K562 (cell line): Measurements from ENCODE around the gene SIGLEC9. TPM values are rescaled to one million over a fixed set of nuclear protein-coding genes. Genes with fewer than 3 reads are reported as not detected.

ENCODE experiments used
- ATAC-seq: fragments of 200-7000 bp; cut with Tn5 transposase; 3 replicates; pipeline ENCODE4 v1.9.1; 2020; ENCODE audit warnings: moderate library complexity
- BruUV-seq: library from RNA; stranded (reverse); fragments of 400-500 nt; replicated peaks from 2 replicates; lab custom pipeline; 2021; lab: Mats Ljungman, UMichigan
- CTCF ChIA-PET: fragments of 300-600 bp; formaldehyde crosslinking; extraction: SDS; loops from one replicate; lab custom pipeline; 2021; ENCODE audit warnings: low intra/inter-chr PET ratio; lab: Yijun Ruan, JAX
- POLR2A ChIA-PET: fragments of 300-600, 350-650 bp; sonication (Branson Sonifier 250); formaldehyde crosslinking; extraction: SDS; loops from one replicate; lab custom pipeline; 2021; ENCODE audit warnings: antibody characterized with exemption, inconsistent platforms; lab: Yijun Ruan, JAX
- DNase-seq, 4 experiments: peaks; one replicate each; pipeline versions ENCODE4 v3.0.0 to v3.0.0-alpha.2; 2011 to 2018; ENCODE audit warnings: low spot score in 3 of 4, mixed read lengths in 3 of 4; ENCODE audit errors: extremely low read depth in 1 of 4
- FAIRE-seq: peaks from 2 replicates; lab custom pipeline; 2011; peaks lifted over from hg19 to GRCh38; lab: Jason Lieb, UNC
- H2AFZ ChIP-seq: 2 replicates; pipeline ENCODE4 v1.6.0; 2011; ENCODE audit warnings: low read depth, low read length, control low read depth, inconsistent platforms
- H3K27ac ChIP-seq: fragments of 200-600 bp; 3 replicates; pipeline ENCODE4 v1.8.0; 2011; ENCODE audit warnings: low read depth, mild to moderate bottlenecking, control low read depth, inconsistent platforms, low read length, moderate library complexity, mixed read lengths; ENCODE audit errors: extremely low read depth
- H3K27me3 ChIP-seq, 2 experiments: fragments of 300-600 bp in 1 of 2; 2 replicates in 1 of 2; 3 replicates in 1 of 2; pipeline versions ENCODE4 v1.6.0 to v1.8.0; 2011; ENCODE audit warnings: inconsistent platforms in 2 of 2, low read length in 2 of 2, mild to moderate bottlenecking in 1 of 2, mixed read lengths in 1 of 2, moderate library complexity in 1 of 2; ENCODE audit not compliant: control insufficient read depth in 2 of 2, insufficient read depth in 2 of 2
- H3K36me3 ChIP-seq: fragments of 300-600 bp; 3 replicates; pipeline ENCODE4 v1.8.0; 2011; ENCODE audit warnings: mild to moderate bottlenecking, low read length, inconsistent platforms; ENCODE audit not compliant: control insufficient read depth, insufficient read depth
- H3K4me1 ChIP-seq, 2 experiments: fragments of 200-600 bp in 1 of 2; replicated peaks in 1 of 2; 2 replicates in 1 of 2; 3 replicates in 1 of 2; pipeline versions ENCODE4 v1.5.1 to v1.8.0; 2011; ENCODE audit warnings: inconsistent platforms in 2 of 2, low read length in 2 of 2, mild to moderate bottlenecking in 1 of 2, mixed read lengths in 1 of 2, moderate library complexity in 1 of 2; ENCODE audit not compliant: control insufficient read depth in 2 of 2, insufficient read depth in 2 of 2
- H3K4me2 ChIP-seq: 2 replicates; pipeline ENCODE4 v1.6.1; 2011; ENCODE audit warnings: low read length, control low read depth, inconsistent platforms, mixed read lengths; ENCODE audit not compliant: insufficient read depth
- H3K4me3 ChIP-seq: fragments of 200-600 bp; sonication (generic), shearing (Covaris generic); 2 replicates; pipeline ENCODE4 v1.5.1; 2016; ENCODE audit warnings: control low read depth, inconsistent platforms
- H3K79me2 ChIP-seq: fragments of 200-600 bp; 3 replicates; pipeline ENCODE4 v1.8.0; 2011; ENCODE audit warnings: low read length, inconsistent platforms; ENCODE audit not compliant: control insufficient read depth, insufficient read depth
- H3K9ac ChIP-seq, 2 experiments: 2 replicates each; pipeline versions ENCODE4 v1.6.0 to v1.6.1; 2011; ENCODE audit warnings: low read depth in 2 of 2, low read length in 2 of 2, control low read depth in 1 of 2, inconsistent platforms in 1 of 2, mild to moderate bottlenecking in 1 of 2, mixed read lengths in 1 of 2; ENCODE audit not compliant: insufficient read depth in 1 of 2
- H3K9me1 ChIP-seq: one replicate; pipeline ENCODE4 v1.6.0; 2011; ENCODE audit warnings: inconsistent platforms, mild to moderate bottlenecking, low read length, moderate library complexity; ENCODE audit not compliant: control insufficient read depth, insufficient read depth
- H3K9me3 ChIP-seq: replicated peaks from 2 replicates; pipeline ENCODE4 v1.5.1; 2011; ENCODE audit warnings: low read depth, low read length, inconsistent platforms; ENCODE audit not compliant: control insufficient read depth, insufficient read depth
- H4K20me1 ChIP-seq: replicated peaks from 2 replicates; pipeline ENCODE4 v1.6.1; 2011; ENCODE audit warnings: low read length, inconsistent platforms, mixed read lengths; ENCODE audit not compliant: control insufficient read depth, insufficient read depth
- ATF1 ChIP-seq, 2 experiments: fragments of 450-650 bp in 1 of 2; IDR thresholded peaks; 2 replicates each; pipeline ENCODE4 v1.6.1; 2016; ENCODE audit warnings: missing compliant biosample characterization in 1 of 2, missing genetic modification characterization in 1 of 2
- CHD4 ChIP-seq: fragments of 200-600 bp; sonication (generic); IDR thresholded peaks from 3 replicates; pipeline ENCODE4 v1.6.1; 2012; ENCODE audit warnings: low read depth, mild to moderate bottlenecking, mixed read lengths, low read length, inconsistent platforms; ENCODE audit not compliant: insufficient read depth, insufficient replicate concordance, poor library complexity, severe bottlenecking
- GATAD2A ChIP-seq: fragments of 450-650 bp; IDR thresholded peaks from 2 replicates; pipeline ENCODE4 v1.6.1; 2017
- HDGF ChIP-seq: fragments of 450-650 bp; IDR thresholded peaks from 2 replicates; pipeline ENCODE4 v1.6.1; 2016
- MXI1 ChIP-seq: IDR thresholded peaks from 2 replicates; pipeline ENCODE4 v1.6.1; 2011; ENCODE audit warnings: low read depth, mild to moderate bottlenecking, improper control_type of control experiment, low read length
- NFE2 ChIP-seq: IDR thresholded peaks from 2 replicates; pipeline ENCODE4 v1.6.1; 2014; ENCODE audit warnings: antibody characterized with exemption, low read depth
- RBM22 ChIP-seq: fragments of 200-400 bp; formaldehyde crosslinking; IDR thresholded peaks from 2 replicates; pipeline ENCODE4 v1.6.1; 2018; ENCODE audit warnings: low read length, low read depth; ENCODE audit not compliant: poor library complexity, severe bottlenecking
- SAP30 ChIP-seq: fragments of 200-600 bp; sonication (generic); IDR thresholded peaks from 2 replicates; pipeline ENCODE4 v1.6.1; 2012; ENCODE audit warnings: borderline replicate concordance, low read depth, mild to moderate bottlenecking, moderate library complexity, low read length, control low read depth, inconsistent platforms; ENCODE audit not compliant: insufficient read depth, poor library complexity, severe bottlenecking
- SIN3A ChIP-seq, 2 experiments: fragments of 150-350 bp in 1 of 2; IDR thresholded peaks; 2 replicates each; pipeline ENCODE4 v1.6.1; 2011 to 2016; ENCODE audit warnings: borderline replicate concordance in 2 of 2, low read depth in 2 of 2, low read length in 2 of 2, mild to moderate bottlenecking in 2 of 2, moderate library complexity in 2 of 2; ENCODE audit not compliant: control insufficient read depth in 1 of 2
- SRSF3 ChIP-seq: fragments of 200-400 bp; formaldehyde crosslinking; IDR thresholded peaks from 2 replicates; pipeline ENCODE4 v1.6.1; 2016; ENCODE audit warnings: mild to moderate bottlenecking, low read length, moderate library complexity; ENCODE audit not compliant: insufficient read depth
- TEAD1 ChIP-seq, 2 experiments: fragments of 450-650 bp in 1 of 2; sonication (generic) in 1 of 2; formaldehyde crosslinking; IDR thresholded peaks; 2 replicates each; pipeline versions ENCODE4 v1.4.0 to v1.8.0; 2020 to 2022; ENCODE audit warnings: mild to moderate bottlenecking in 2 of 2, missing genetic modification reagents in 1 of 2
- WHSC1 ChIP-seq: IDR thresholded peaks from one replicate; pipeline ENCODE4 v1.6.1; 2012; ENCODE audit warnings: low read length, control low read depth, inconsistent platforms
- ZFP1 ChIP-seq: fragments of 450-650 bp; formaldehyde crosslinking; IDR thresholded peaks from 2 replicates; pipeline ENCODE4 v1.4.0; 2020; ENCODE audit warnings: mild to moderate bottlenecking, mixed read lengths
- ZNF124 ChIP-seq: sonication (generic); formaldehyde crosslinking; IDR thresholded peaks from 2 replicates; pipeline ENCODE4 v1.8.1; 2022; ENCODE audit warnings: missing genetic modification reagents
- ZNF133 ChIP-seq: fragments of 250-450 bp; sonication (Bioruptor Pico); IDR thresholded peaks from 2 replicates; pipeline ENCODE4 v1.4.0; 2020; ENCODE audit warnings: mild to moderate bottlenecking
- ZNF146 ChIP-seq: IDR thresholded peaks from one replicate; pipeline ENCODE4 v1.6.1; 2018; ENCODE audit warnings: missing compliant biosample characterization; ENCODE audit not compliant: unreplicated experiment
- ZNF174 ChIP-seq: fragments of 250-450 bp; sonication (Bioruptor Pico); IDR thresholded peaks from 2 replicates; pipeline ENCODE4 v1.4.0; 2020; ENCODE audit warnings: mild to moderate bottlenecking
- ZNF212 ChIP-seq: fragments of 450-650 bp; formaldehyde crosslinking; IDR thresholded peaks from 2 replicates; pipeline ENCODE4 v1.4.0; 2020; ENCODE audit warnings: mild to moderate bottlenecking
- WGBS: fragments of 100-300 bp; shearing (Covaris generic); methylation state at CpG from one replicate; pipeline ENCODE4 v1.1.6; 2016; ENCODE audit warnings: low coverage, mixed read lengths; ENCODE audit not compliant: insufficient coverage; ENCODE audit errors: missing lambda C conversion rate; 5-methylcytosine and 5-hydroxymethylcytosine counted together
- in situ Hi-C: fragments of 300-500 bp; cut with MboI; formaldehyde crosslinking; loops from 4 replicates; pipeline ENCODE4 v1.15.0; 2018; ENCODE audit warnings: inconsistent platforms, mixed read lengths
- intact Hi-C: fragments of 100-400 bp; cut with micrococcal nuclease; formaldehyde crosslinking; loops from 2 replicates; pipeline ENCODE4 v1.14.2; 2022
- polyA plus RNA-seq, 8 experiments: library from polyadenylated mRNA; depleted of rRNA in 4 of 8; stranded (reverse) in 5 of 8; unstranded in 3 of 8; fragments of >200 nt; fragmentation: Nextera tagmentation in 2 of 8; fragmentation: Illumina TruSeq in 1 of 8; extraction: Ambion mirVana in 2 of 8; extraction: Trizol in 1 of 8; gene quantifications; 2 replicates each; pipeline versions ENCODE4 v1.2.1 to v1.2.3, GENCODE V29; 2011 to 2014; ENCODE audit warnings: inconsistent platforms in 1 of 8, missing spikeins in 1 of 8
- total RNA-seq, 7 experiments: library from RNA; depleted of rRNA in 6 of 7; stranded (reverse); fragments of >200 nt in 6 of 7; fragmentation: Illumina TruSeq in 2 of 7; extraction: Trizol in 2 of 7; gene quantifications; 2 replicates each; pipeline versions ENCODE4 v1.2.1 to v1.2.3, GENCODE V29; 2011 to 2021; ENCODE audit warnings: low replicate concordance in 1 of 7

The SIGLEC9 gene
- total and polyA plus RNA-seq, 9 of the 15 experiments (the other 6 are each of a cell fraction or from before 2014, with no cell fraction given), result 0.09 to 0.34 (median 0.22) TPM; not detected in 4

GRCh38 chr19:51075998-51076397 lies 48.7 kb upstream of the SIGLEC9 start (continued):
- TF ChIP-seq ATF1 (CRISPR knock-in tag; IDR thresholded peaks at IDR 0.05), result no peak
- no peak for TF ChIP-seq ATF1 (tag; IDR thresholded peaks at IDR 0.05)
- TF ChIP-seq SRSF3, result no peak
- no peak for TF ChIP-seq CHD4
- no peak for TF ChIP-seq ZNF133 (CRISPR knock-in tag)
- no peak for TF ChIP-seq ZFP1
- TF ChIP-seq GATAD2A, result no peak
- no peak for TF ChIP-seq NFE2

- no peak for ATAC-seq
- FAIRE-seq, result no peak
- Histone ChIP-seq H3K9me3 (no peaks in the 10 kb centered on the region; the same call in 1 of the 2 replicates), H3K4me2 (no peak overlapping the region), H3K79me2 (no peaks in the 10 kb centered on the region), H2AFZ (no peak overlapping the region), H3K36me3 (no peaks in the 10 kb centered on the region), H4K20me1 (no peaks in the 10 kb centered on the region), H3K27me3 (peaks cover 4 to 40% of the 10 kb centered on the region in 2 experiments; a peak in 3 of 5 replicates), H3K9ac (no peak overlapping the region), H3K9me1 (no peaks in the 10 kb centered on the region), H3K4me3 (no peak overlapping the region), H3K4me1 (peaks cover 0 to 7% of the 10 kb centered on the region in 2 experiments; a peak in 2 of 5 replicates), H3K27ac (no peak overlapping the region)
- 11% methylated on average over 14 of the region's 14 CpGs for WGBS
- POLR2A ChIA-PET, result interaction anchor here (0.7 to 0.9 kb wide), 2 partner anchors 46 to 702 kb away, joined by 3 read pairs; no protein-coding TSS in a partner anchor
- in situ Hi-C loops, result no loop called here
- TF ChIP-seq SIN3A (IDR thresholded peaks at IDR 0.05; ENCODE audit: borderline replicate concordance in 2 of 2, control insufficient read depth in 1 of 2, low read depth in 2 of 2, low read length in 2 of 2) (no peak), ZNF174 (CRISPR knock-in tag) (no peak), ZNF212 (CRISPR knock-in tag) (no peak), ZNF146 (CRISPR knock-in tag) (no peak), HDGF (no peak), ZNF124 (no peak), TEAD1 (CRISPR knock-in tag; IDR thresholded peaks at IDR 0.05) (no peak), SAP30 (no peak), RBM22 (no peak), WHSC1 (no peak), MXI1 (no peak)
- TF ChIP-seq, all 486 proteins: peak for 0
- DNase-seq, result no peak
- CTCF ChIA-PET, result no interaction called here
- intact Hi-C loops, result no loop called here
- no TSS peak for BruUV-seq
Measured at GRCh38 chr19:51076631-51077213, 48.0 kb upstream of the SIGLEC9 start.
